Measurements from ENCODE around the gene PLXNB2. TPM values are rescaled to one million over a fixed set of nuclear protein-coding genes. Genes with fewer than 3 reads are reported as not detected.

Gene PLXNB2
- total RNA-seq, 1 donor from 2014 or later, result 180 TPM

DNA sequence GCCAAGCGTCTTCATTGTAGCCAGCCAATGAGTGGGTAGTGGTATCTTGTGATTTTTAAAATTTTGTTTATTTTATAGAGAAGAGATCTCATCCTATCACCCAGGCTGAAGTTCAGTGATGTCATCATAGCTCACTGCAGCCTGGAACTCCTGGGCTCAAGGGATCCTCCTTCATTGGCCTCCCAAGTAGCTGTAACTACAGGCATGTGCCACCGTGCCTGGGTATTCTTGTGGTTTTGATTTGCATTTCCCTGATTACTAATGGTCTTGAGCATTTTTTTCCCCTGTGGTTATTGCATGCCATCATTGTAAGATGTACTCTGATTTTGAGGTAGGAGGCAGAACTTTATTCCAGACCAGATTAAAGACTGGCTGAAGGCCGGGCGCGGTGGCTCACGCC lies 21.8 kb upstream of the PLXNB2 start:
- no peaks in the 10 kb centered on the region for H3K9me3 ChIP-seq
- no peaks in the 10 kb centered on the region for H3K36me3 ChIP-seq
- no peak for TF ChIP-seq POLR2A (IDR thresholded peaks at IDR 0.05)
- no peak for TF ChIP-seq POLR2AphosphoS5 (IDR thresholded peaks at IDR 0.05; ENCODE audit: insufficient read depth in 1 of 2, low read depth in 1 of 2)
- peaks cover 17% of the 10 kb centered on the region for H3K4me1 ChIP-seq
- H3K27me3 ChIP-seq, result no peaks in the 10 kb centered on the region
- intact Hi-C loops (cut with DNase I), result loop anchor here (5.0 kb wide), 2 partner anchors 57 to 77 kb away; partner anchors contain the start of genes HDAC10 and MAPK11
- no peak overlapping the region for H3K27ac ChIP-seq
- no peak for DNase-seq (ENCODE audit: extremely low spot score in 2 of 2)
- no peak overlapping the region for H3K4me3 ChIP-seq

DNA sequence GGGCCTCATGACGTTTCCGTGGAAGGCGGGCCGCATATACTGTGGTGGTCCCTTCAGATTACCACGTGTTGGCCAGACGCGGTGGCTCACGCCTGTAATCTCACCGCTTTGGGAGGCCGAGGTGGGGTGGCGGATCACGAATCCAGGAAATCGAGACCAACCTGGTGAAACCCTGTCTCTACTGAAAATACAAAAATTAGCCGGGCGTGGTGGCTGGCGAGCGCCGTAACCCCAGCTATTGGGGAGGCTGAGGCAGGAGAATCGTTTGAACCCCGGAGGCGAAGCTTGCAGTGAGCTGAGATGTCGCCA lies 20.2 kb upstream of the PLXNB2 start:
- TF ChIP-seq POLR2AphosphoS5 (IDR thresholded peaks at IDR 0.05; ENCODE audit: insufficient read depth in 1 of 2, low read depth in 1 of 2), result no peak
- TF ChIP-seq, protein P1, sequence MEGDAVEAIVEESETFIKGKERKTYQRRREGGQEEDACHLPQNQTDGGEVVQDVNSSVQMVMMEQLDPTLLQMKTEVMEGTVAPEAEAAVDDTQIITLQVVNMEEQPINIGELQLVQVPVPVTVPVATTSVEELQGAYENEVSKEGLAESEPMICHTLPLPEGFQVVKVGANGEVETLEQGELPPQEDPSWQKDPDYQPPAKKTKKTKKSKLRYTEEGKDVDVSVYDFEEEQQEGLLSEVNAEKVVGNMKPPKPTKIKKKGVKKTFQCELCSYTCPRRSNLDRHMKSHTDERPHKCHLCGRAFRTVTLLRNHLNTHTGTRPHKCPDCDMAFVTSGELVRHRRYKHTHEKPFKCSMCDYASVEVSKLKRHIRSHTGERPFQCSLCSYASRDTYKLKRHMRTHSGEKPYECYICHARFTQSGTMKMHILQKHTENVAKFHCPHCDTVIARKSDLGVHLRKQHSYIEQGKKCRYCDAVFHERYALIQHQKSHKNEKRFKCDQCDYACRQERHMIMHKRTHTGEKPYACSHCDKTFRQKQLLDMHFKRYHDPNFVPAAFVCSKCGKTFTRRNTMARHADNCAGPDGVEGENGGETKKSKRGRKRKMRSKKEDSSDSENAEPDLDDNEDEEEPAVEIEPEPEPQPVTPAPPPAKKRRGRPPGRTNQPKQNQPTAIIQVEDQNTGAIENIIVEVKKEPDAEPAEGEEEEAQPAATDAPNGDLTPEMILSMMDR (IDR thresholded peaks at IDR 0.05), result no peak
- no peak for TF ChIP-seq POLR2A (IDR thresholded peaks at IDR 0.05)
- H3K9me3 ChIP-seq, result no peaks in the 10 kb centered on the region
- H3K4me1 ChIP-seq, result peaks cover 17% of the 10 kb centered on the region
- peak overlapping the region; percentile 91 to 96 for H3K4me3 ChIP-seq
- DNase-seq (ENCODE audit: extremely low spot score in 2 of 2), result no peak
- peak overlapping the region; percentile 95 for H3K27ac ChIP-seq
- no peaks in the 10 kb centered on the region for H3K36me3 ChIP-seq
- intact Hi-C loops (cut with DNase I), result loop anchor here (5.0 kb wide), 2 partner anchors 55 to 75 kb away; partner anchors contain the start of genes HDAC10 and MAPK11
- H3K27me3 ChIP-seq, result no peaks in the 10 kb centered on the region

DNA sequence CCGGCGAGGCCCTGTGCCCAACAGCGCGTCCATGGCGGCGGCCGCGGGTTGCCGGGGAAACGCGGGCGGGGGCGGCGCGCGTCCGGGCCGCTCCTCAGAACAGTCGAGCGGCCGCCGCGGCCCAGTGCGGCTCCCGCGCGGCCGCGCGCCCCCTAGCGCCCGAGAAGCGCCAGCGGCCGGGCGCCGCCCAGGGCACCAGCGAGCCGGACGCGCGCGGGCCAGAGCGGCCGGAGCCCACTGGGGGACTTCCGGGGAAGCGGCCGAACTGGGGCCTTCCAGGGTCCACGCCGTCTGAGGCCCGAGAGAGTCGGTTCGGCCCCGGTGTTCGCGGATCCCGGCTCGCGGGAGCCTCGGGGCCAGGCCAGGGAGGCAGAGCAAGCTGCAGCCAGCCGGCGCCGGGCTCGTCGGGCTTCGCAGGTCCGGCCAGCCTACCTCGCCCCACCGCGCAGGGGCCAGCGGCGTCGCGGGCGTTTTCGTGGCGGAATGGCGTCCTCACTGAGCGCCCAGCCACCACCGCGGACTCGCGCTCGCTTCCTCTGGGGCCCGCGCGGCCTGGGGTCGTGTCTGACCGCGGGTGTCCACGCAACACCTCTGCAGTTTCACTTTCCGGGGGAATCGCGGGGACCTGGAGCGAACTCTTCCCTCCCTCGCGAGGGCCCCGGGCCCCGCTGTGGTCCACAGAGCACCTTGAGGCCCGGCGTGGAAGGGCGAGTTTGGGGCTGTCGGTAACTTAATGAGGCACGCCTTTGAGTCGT lies 19.7 kb upstream of the PLXNB2 start, which contains the start of gene DENND6B:
TSS of gene DENND6B (minus strand) at position 57 of the 755 bp plus-strand sequence. CDS start at position 33, 24 bp downstream.
- Histone ChIP-seq H3K27ac (peak within 1 kb of the TSS; percentile 95), H3K36me3 (no peaks in the 10 kb centered on the region), H3K9me3 (no peaks in the 10 kb centered on the region), H3K4me3 (peak within 1 kb of the TSS; percentile 91 to 96), H3K27me3 (no peaks in the 10 kb centered on the region), H3K4me1 (peaks cover 17% of the 10 kb centered on the region)
- intact Hi-C loops (cut with DNase I), result loop anchor here (5.0 kb wide), 2 partner anchors 55 to 75 kb away; partner anchors contain the start of genes HDAC10 and MAPK11
- TF ChIP-seq, protein P1 (IDR thresholded peaks at IDR 0.05), result peak; percentile 26 to 60 (median 36)
- TF ChIP-seq POLR2A (IDR thresholded peaks at IDR 0.05) (no peak), POLR2AphosphoS5 (IDR thresholded peaks at IDR 0.05; ENCODE audit: insufficient read depth in 1 of 2, low read depth in 1 of 2) (no peak)
- DNase-seq (ENCODE audit: extremely low spot score in 2 of 2), result no peak

DNA sequence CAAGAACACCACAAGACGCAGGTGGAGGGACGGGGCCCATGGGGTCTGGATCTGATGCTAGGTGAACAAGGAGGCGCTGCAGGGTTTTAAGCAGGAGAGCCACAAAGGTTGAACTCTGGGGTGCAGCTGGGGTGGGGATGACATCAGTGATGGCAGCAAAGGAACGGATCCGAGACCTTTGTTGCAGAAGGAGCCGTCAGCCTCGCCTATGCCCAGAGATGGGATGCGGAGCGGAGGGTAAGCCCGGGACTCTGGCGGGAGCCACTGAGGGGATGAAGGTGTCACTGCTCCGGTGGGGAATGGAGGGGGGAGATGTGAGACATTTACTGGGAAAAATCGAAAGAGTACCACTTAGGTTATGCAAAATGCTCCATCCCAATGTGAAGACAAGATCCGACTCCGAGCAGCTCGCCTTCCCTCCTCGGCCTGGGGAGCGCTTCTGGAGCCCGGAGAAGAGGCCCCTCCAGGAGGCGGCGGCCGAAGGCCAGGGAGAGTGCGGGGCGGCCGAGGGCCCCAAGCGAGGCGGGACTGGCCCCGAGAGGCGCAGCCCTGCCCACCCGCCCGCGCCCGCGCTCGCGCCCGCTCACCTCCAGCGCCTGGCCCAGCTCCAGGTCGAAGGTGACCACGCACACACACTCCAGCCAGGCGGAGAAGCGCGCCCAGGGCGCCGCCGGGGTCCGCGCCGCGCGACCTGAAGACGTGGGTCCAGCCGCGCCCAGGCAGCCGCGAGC lies 18.9 kb upstream of the PLXNB2 start:
- no peaks in the 10 kb centered on the region for H3K27me3 ChIP-seq
- no peaks in the 10 kb centered on the region for H3K36me3 ChIP-seq
- peak overlapping the region; percentile 60 for H3K27ac ChIP-seq
- DNase-seq (ENCODE audit: extremely low spot score in 2 of 2), result no peak
- no peaks in the 10 kb centered on the region for H3K9me3 ChIP-seq
- no peak for TF ChIP-seq POLR2A (IDR thresholded peaks at IDR 0.05)
- no peak for TF ChIP-seq POLR2AphosphoS5 (IDR thresholded peaks at IDR 0.05; ENCODE audit: insufficient read depth in 1 of 2, low read depth in 1 of 2)
- TF ChIP-seq, protein P1 (IDR thresholded peaks at IDR 0.05), result no peak
- peak overlapping the region; percentile 91 to 96 for H3K4me3 ChIP-seq
- peaks cover 17% of the 10 kb centered on the region for H3K4me1 ChIP-seq
- intact Hi-C loops (cut with DNase I), result loop anchor here (5.0 kb wide), 2 partner anchors 54 to 74 kb away; partner anchors contain the start of genes HDAC10 and MAPK11

DNA sequence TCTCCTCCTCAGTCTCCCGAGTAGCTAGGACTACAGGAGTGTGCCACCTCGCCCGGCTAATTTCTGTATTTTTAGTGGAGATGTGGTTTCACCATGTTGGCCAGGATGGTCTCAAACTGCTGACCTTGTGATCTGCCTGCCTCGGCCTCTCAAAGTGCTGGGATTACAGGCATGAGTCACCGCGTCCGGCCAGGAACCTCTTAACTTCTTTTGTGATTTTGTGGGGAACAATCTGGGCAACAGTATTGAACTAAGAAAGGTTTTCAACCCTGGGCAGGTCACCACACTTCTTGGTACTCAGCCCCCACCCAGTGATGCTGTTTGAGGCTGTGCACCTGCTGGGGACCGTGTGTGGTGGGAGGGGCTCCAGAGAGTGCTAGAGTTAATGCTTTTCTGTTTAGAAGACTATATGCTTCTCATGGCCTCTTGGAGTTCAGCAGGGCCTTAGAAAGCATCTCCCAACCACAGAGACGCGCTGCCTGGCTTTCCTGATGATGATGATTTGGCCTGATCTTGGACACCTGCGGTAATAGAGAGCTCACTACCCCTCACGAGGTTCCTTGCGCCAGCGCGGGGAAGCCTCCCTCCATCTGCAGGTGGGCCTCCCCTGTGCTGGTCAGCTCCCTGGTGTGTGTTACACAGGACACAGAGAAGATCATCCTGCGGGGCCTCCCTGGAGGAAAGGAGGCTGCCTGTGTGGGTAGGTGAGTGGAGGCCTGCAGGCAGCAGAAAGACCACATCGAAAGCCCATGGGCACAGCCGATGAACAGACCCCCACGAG lies 18.2 kb upstream of the PLXNB2 start:
- H3K4me3 ChIP-seq, result peak overlapping the region; percentile 91 to 96
- H3K36me3 ChIP-seq, result no peaks in the 10 kb centered on the region
- H3K27me3 ChIP-seq, result no peaks in the 10 kb centered on the region
- H3K9me3 ChIP-seq, result no peaks in the 10 kb centered on the region
- peaks cover 17% of the 10 kb centered on the region for H3K4me1 ChIP-seq
- TF ChIP-seq, protein P1 (IDR thresholded peaks at IDR 0.05), result no peak
- TF ChIP-seq POLR2A (IDR thresholded peaks at IDR 0.05) (no peak), POLR2AphosphoS5 (IDR thresholded peaks at IDR 0.05; ENCODE audit: insufficient read depth in 1 of 2, low read depth in 1 of 2) (no peak)
- DNase-seq (ENCODE audit: extremely low spot score in 2 of 2), result no peak
- no peak overlapping the region for H3K27ac ChIP-seq
- intact Hi-C loops (cut with DNase I), result loop anchor here (5.0 kb wide), 2 partner anchors 53 to 73 kb away; partner anchors contain the start of genes HDAC10 and MAPK11

All from vagina (tissue), 2 donors.